HepG2 (cell line): ENCODE data around the gene NBEAL1. TPM values are rescaled to one million over a fixed set of nuclear protein-coding genes. Genes with fewer than 3 reads are reported as not detected.
A peak's percentile ranks its signal among the peaks of the same experiment; 100 is the strongest.

Source experiments
- ARNT2 ChIP-seq: sonication (generic); formaldehyde crosslinking; IDR thresholded peaks from 2 replicates; pipeline ENCODE4 v1.8.0; 2022; ENCODE audit warnings: mild to moderate bottlenecking, low read depth, missing genetic modification reagents, moderate library complexity
- HBP1 ChIP-seq: IDR thresholded peaks from 2 replicates; pipeline ENCODE4 v1.6.1; 2016; ENCODE audit warnings: low read depth, control low read depth
- HNF4G ChIP-seq, 2 experiments: sonication (generic) in 1 of 2; formaldehyde crosslinking in 1 of 2; IDR thresholded peaks; 2 replicates each; pipeline versions ENCODE4 v1.4.0 to v1.6.1; 2011 to 2020; ENCODE audit warnings: borderline replicate concordance in 2 of 2, low read depth in 2 of 2, mild to moderate bottlenecking in 2 of 2, low read length in 1 of 2, missing genetic modification reagents in 1 of 2, moderate library complexity in 1 of 2
- KMT2A ChIP-seq: sonication (generic); formaldehyde crosslinking; IDR thresholded peaks from 2 replicates; pipeline ENCODE4 v1.4.0; 2020; ENCODE audit warnings: missing genetic modification reagents
- MIER3 ChIP-seq: IDR thresholded peaks from 2 replicates; pipeline ENCODE4 v1.6.1; 2016; ENCODE audit warnings: missing compliant biosample characterization, borderline replicate concordance
- NCOR1 ChIP-seq: fragments of 200-600 bp; sonication (generic); IDR thresholded peaks from 2 replicates; pipeline ENCODE4 v1.7.0; 2017; ENCODE audit warnings: antibody characterized with exemption, low read length, borderline replicate concordance
- NR1H2 ChIP-seq: sonication (generic); formaldehyde crosslinking; IDR thresholded peaks from 2 replicates; pipeline ENCODE4 v1.8.1; 2022; ENCODE audit warnings: low read depth, missing genetic modification reagents, borderline replicate concordance
- STAT5B ChIP-seq: sonication (generic); formaldehyde crosslinking; IDR thresholded peaks from 2 replicates; pipeline ENCODE4 v1.4.0; 2020; ENCODE audit warnings: missing genetic modification reagents
- ZBTB25 ChIP-seq: IDR thresholded peaks from 2 replicates; pipeline ENCODE4 v1.6.1; 2018; ENCODE audit warnings: missing genetic modification reagents
- ZHX2 ChIP-seq, 2 experiments: sonication (generic) in 1 of 2; formaldehyde crosslinking in 1 of 2; IDR thresholded peaks; 2 replicates each; pipeline versions ENCODE4 v1.6.1 to v1.9.0; 2014 to 2022; ENCODE audit warnings: antibody characterized with exemption in 1 of 2, borderline replicate concordance in 1 of 2, inconsistent platforms in 1 of 2, low read depth in 1 of 2, missing genetic modification reagents in 1 of 2
- ZNF18 ChIP-seq: sonication (generic); formaldehyde crosslinking; IDR thresholded peaks from 2 replicates; pipeline ENCODE4 v1.8.0; 2022; ENCODE audit warnings: mild to moderate bottlenecking, missing genetic modification reagents; ENCODE audit not compliant: insufficient replicate concordance
- ZNF839 ChIP-seq: sonication (generic); formaldehyde crosslinking; IDR thresholded peaks from 2 replicates; pipeline ENCODE4 v1.4.0; 2020; ENCODE audit warnings: missing genetic modification reagents, mild to moderate bottlenecking, borderline replicate concordance
- polyA plus RNA-seq, 8 experiments: library from polyadenylated mRNA; depleted of rRNA in 3 of 8; stranded (reverse) in 7 of 8; unstranded in 1 of 8; fragments of >200 nt; fragmentation: Illumina TruSeq in 4 of 8; extraction: Trizol in 4 of 8; gene quantifications; 2 replicates each; pipeline versions ENCODE4 v1.2.1 to v1.2.3, GENCODE V29; 2011 to 2016; ENCODE audit warnings: low read depth in 4 of 8, missing spikeins in 1 of 8, mixed read lengths in 1 of 8; ENCODE audit not compliant: insufficient read depth in 1 of 8
- total RNA-seq, 5 experiments: library from RNA; depleted of rRNA; stranded (reverse); fragments of >200 nt; fragmentation: Illumina TruSeq; extraction: Trizol; gene quantifications; 2 replicates each; pipeline ENCODE4 v1.2.3, GENCODE V29; 2016; ENCODE audit warnings: low read depth in 1 of 5
- TF ChIP-seq, protein P1 (sequence below): sonication (generic); formaldehyde crosslinking; IDR thresholded peaks from 2 replicates; pipeline ENCODE4 v1.9.0; 2022; ENCODE audit warnings: missing genetic modification reagents, mild to moderate bottlenecking, borderline replicate concordance

Gene NBEAL1
- total and polyA plus RNA-seq, 2 of the 13 experiments (the other 11 are each of a cell fraction or from before 2014, with no cell fraction given): 6.4 to 15.7 TPM

GRCh38 chr2:203238704-203239526 lies 224.2 kb downstream of the NBEAL1 start, which contains the start of gene CYP20A1 (continued):
- TF ChIP-seq, protein P1, sequence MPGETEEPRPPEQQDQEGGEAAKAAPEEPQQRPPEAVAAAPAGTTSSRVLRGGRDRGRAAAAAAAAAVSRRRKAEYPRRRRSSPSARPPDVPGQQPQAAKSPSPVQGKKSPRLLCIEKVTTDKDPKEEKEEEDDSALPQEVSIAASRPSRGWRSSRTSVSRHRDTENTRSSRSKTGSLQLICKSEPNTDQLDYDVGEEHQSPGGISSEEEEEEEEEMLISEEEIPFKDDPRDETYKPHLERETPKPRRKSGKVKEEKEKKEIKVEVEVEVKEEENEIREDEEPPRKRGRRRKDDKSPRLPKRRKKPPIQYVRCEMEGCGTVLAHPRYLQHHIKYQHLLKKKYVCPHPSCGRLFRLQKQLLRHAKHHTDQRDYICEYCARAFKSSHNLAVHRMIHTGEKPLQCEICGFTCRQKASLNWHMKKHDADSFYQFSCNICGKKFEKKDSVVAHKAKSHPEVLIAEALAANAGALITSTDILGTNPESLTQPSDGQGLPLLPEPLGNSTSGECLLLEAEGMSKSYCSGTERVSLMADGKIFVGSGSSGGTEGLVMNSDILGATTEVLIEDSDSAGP (CRISPR knock-in tag): peak; percentile 98
- TF ChIP-seq HBP1 (CRISPR knock-in tag): peak; percentile 81
- TF ChIP-seq ARNT2 (CRISPR knock-in tag): peak; percentile 96
- TF ChIP-seq KMT2A (CRISPR knock-in tag): peak; percentile 97
- peak; percentile 83; the same call in 1 of the 2 replicates for TF ChIP-seq MIER3 (CRISPR knock-in tag)
- TF ChIP-seq ZBTB25 (CRISPR knock-in tag): peak; percentile 67; the same call in 1 of the 2 replicates
- peak; percentile 94; the same call in 1 of the 2 replicates for TF ChIP-seq NR1H2
- TF ChIP-seq ZNF839: peak; percentile 73; the same call in 1 of the 2 replicates
- TF ChIP-seq ZNF18 (CRISPR knock-in tag): peak; percentile 98
- no peak; the same call in 1 of the 2 replicates for TF ChIP-seq STAT5B (CRISPR knock-in tag)
- 0 out of 2 replicates have a peak, but pooled peaks have one; percentile 57 for TF ChIP-seq ZHX2 (IDR thresholded peaks at IDR 0.05; ENCODE audit: low read depth)
- 0 out of 2 replicates have a peak, but pooled peaks have one; percentile 85 for TF ChIP-seq ZHX2 (CRISPR knock-in tag; IDR thresholded peaks at IDR 0.05; ENCODE audit: borderline replicate concordance)
- peak; percentile 53; the same call in 1 of the 2 replicates for TF ChIP-seq HNF4G (IDR thresholded peaks at IDR 0.05; ENCODE audit: borderline replicate concordance, low read depth, low read length)
- no peak for TF ChIP-seq HNF4G (CRISPR knock-in tag; IDR thresholded peaks at IDR 0.05; ENCODE audit: borderline replicate concordance, low read depth)
- TF ChIP-seq NCOR1: no peak; the same call in 1 of the 2 replicates
